Measurements from ENCODE around the gene ARL8B. TPM values are rescaled to one million over a fixed set of nuclear protein-coding genes. Genes with fewer than 3 reads are reported as not detected.

Gene ARL8B
- polyA plus RNA-seq, 1 of the 3 experiments (the other 2 are of a cell fraction), result 21.9 TPM

- no peak for TF ChIP-seq NFIC (IDR thresholded peaks at IDR 0.05; ENCODE audit: borderline replicate concordance)
- no peak for TF ChIP-seq GATA2 (CRISPR knock-in tag; IDR thresholded peaks at IDR 0.05)
- no peak for TF ChIP-seq CTCF (IDR thresholded peaks at IDR 0.05)
- TF ChIP-seq RFX5 (IDR thresholded peaks at IDR 0.05; ENCODE audit: low read length), result no peak
- no peak for TF ChIP-seq EZH2phosphoT487 (IDR thresholded peaks at IDR 0.05; ENCODE audit: borderline replicate concordance, low read depth)
- no peak for TF ChIP-seq EP300 (IDR thresholded peaks at IDR 0.05; ENCODE audit: borderline replicate concordance in 1 of 2, low read depth in 1 of 2, low read length in 1 of 2)
- no peak for TF ChIP-seq NRF1 (IDR thresholded peaks at IDR 0.05; ENCODE audit: low read depth, low read length)
- no peak for TF ChIP-seq REST (IDR thresholded peaks at IDR 0.05; ENCODE audit: low read depth, low read length)
- no peak for TF ChIP-seq CHD2 (IDR thresholded peaks at IDR 0.05; ENCODE audit: low read length, partially characterized antibody)
- no peak for TF ChIP-seq SIN3A (IDR thresholded peaks at IDR 0.05; ENCODE audit: borderline replicate concordance, low read depth, low read length)
- no peak for TF ChIP-seq FOXM1 (IDR thresholded peaks at IDR 0.05; ENCODE audit: low read depth)
- TF ChIP-seq TEAD4 (IDR thresholded peaks at IDR 0.05; ENCODE audit: borderline replicate concordance, insufficient read depth), result no peak
- no peak for TF ChIP-seq TAF1 (IDR thresholded peaks at IDR 0.05; ENCODE audit: borderline replicate concordance, low read depth, low read length)
- TF ChIP-seq ZBTB33 (IDR thresholded peaks at IDR 0.05; ENCODE audit: borderline replicate concordance, low read depth), result no peak
- TF ChIP-seq, protein P1, sequence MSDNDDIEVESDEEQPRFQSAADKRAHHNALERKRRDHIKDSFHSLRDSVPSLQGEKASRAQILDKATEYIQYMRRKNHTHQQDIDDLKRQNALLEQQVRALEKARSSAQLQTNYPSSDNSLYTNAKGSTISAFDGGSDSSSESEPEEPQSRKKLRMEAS (IDR thresholded peaks at IDR 0.05; ENCODE audit: low read depth), result no peak
- TF ChIP-seq SMC3 (IDR thresholded peaks at IDR 0.05; ENCODE audit: low read depth, low read length), result no peak
- TF ChIP-seq YY1 (IDR thresholded peaks at IDR 0.05; ENCODE audit: low read depth), result no peak
- Histone ChIP-seq H3K79me2 (ENCODE audit: insufficient read depth) (peaks cover 34% of the 10 kb centered on the region), H3K4me2 (no peak overlapping the region), H3K9me2 (no peaks in the 10 kb centered on the region), H3K4me3 (ENCODE audit: low read depth in 2 of 2, low read length in 1 of 2) (no peak overlapping the region), H3K4me1 (ENCODE audit: control insufficient read depth in 1 of 2, insufficient read depth in 2 of 2, low read depth in 1 of 2, low read length in 1 of 2) (peaks cover 7 to 8% of the 10 kb centered on the region in 2 experiments; a peak in 3 of 4 replicates), H3K9me3 (no peaks in the 10 kb centered on the region), H4K20me1 (ENCODE audit: insufficient read depth) (peaks cover 30% of the 10 kb centered on the region), H3K36me3 (replicated peaks in 1 of 2; ENCODE audit: control insufficient read depth in 1 of 2, insufficient read depth in 2 of 2, low read length in 1 of 2) (peaks cover 0 to 3% of the 10 kb centered on the region in 2 experiments), H3K27me3 (ENCODE audit: insufficient read depth) (no peaks in the 10 kb centered on the region), H3K9ac (no peak overlapping the region), H3F3A (replicated peaks; ENCODE audit: insufficient read depth) (no peaks in the 10 kb centered on the region), H2AFZ (ENCODE audit: low read depth) (no peak overlapping the region), H3K27ac (ENCODE audit: low read depth in 2 of 2, low read length in 1 of 2) (no peak overlapping the region)
- DNase-seq, result no peak
- ChIA-PET POLR2A (no interaction called here), CTCF (interaction anchor here (2.5 kb wide), 1 partner anchor 22 kb away, joined by 15 read pairs; no protein-coding TSS in a partner anchor)
- WGBS (ENCODE audit: low lambda C conversion rate), result 64% methylated on average over 3 of the region's 3 CpGs
These were observed 1.6 kb upstream of the ARL8B start for GRCh38 chr3:5120446-5120845.
